HepG2 (cell line): ENCODE measurements around the gene CEBPB. TPM values are rescaled to one million over a fixed set of nuclear protein-coding genes. Genes with fewer than 3 reads are reported as not detected.

ENCODE experiments used
- ATAC-seq: fragments of 200-7000 bp; cut with Tn5 transposase; 3 replicates; pipeline ENCODE4 v1.9.1; 2020; ENCODE audit warnings: mild to moderate bottlenecking, moderate library complexity
- BruUV-seq: library from RNA; stranded (reverse); fragments of 400-500 nt; replicated peaks from 2 replicates; lab custom pipeline; 2021; lab: Mats Ljungman, UMichigan
- CTCF ChIA-PET: fragments of 300-600 bp; formaldehyde crosslinking; extraction: SDS; loops from one replicate; lab custom pipeline; 2021; ENCODE audit warnings: low total read pairs, inconsistent platforms, low intra/inter-chr PET ratio; lab: Yijun Ruan, JAX
- POLR2A ChIA-PET: fragments of 350-600 bp; sonication (Branson Sonifier 250); formaldehyde crosslinking; loops from one replicate; lab custom pipeline; 2020; ENCODE audit warnings: antibody characterized with exemption, inconsistent platforms; lab: Yijun Ruan, JAX
- DNase-seq: peaks from one replicate; pipeline ENCODE4 v3.0.0-alpha.2; 2015; ENCODE audit warnings: low spot score
- FAIRE-seq: peaks from 3 replicates; lab custom pipeline; 2011; peaks lifted over from hg19 to GRCh38; lab: Jason Lieb, UNC
- H2AFZ ChIP-seq: one replicate; pipeline ENCODE4 v1.6.1; 2011; ENCODE audit warnings: low read length, inconsistent platforms
- H3K27ac ChIP-seq: fragments of 300-600 bp; 3 replicates; pipeline ENCODE4 v1.8.0; 2011; ENCODE audit warnings: mixed run types, mild to moderate bottlenecking, mixed read lengths, low read length, inconsistent platforms; ENCODE audit not compliant: insufficient read depth; ENCODE audit errors: extremely low read length
- H3K27me3 ChIP-seq, 2 experiments: fragments of 200-600 bp in 1 of 2; 2 replicates in 1 of 2; 3 replicates in 1 of 2; pipeline versions ENCODE4 v1.6.0 to v1.8.0; 2011; ENCODE audit warnings: low read length in 2 of 2, mild to moderate bottlenecking in 2 of 2, moderate library complexity in 2 of 2, inconsistent platforms in 1 of 2; ENCODE audit not compliant: insufficient read depth in 2 of 2, control insufficient read depth in 1 of 2
- H3K36me3 ChIP-seq, 2 experiments: fragments of 200-600 bp in 1 of 2; replicated peaks in 1 of 2; 2 replicates in 1 of 2; 3 replicates in 1 of 2; pipeline versions ENCODE4 v1.5.1 to v1.8.0; 2011; ENCODE audit warnings: low read length in 2 of 2, inconsistent platforms in 1 of 2; ENCODE audit not compliant: insufficient read depth in 2 of 2, control insufficient read depth in 1 of 2
- H3K4me1 ChIP-seq: 2 replicates; pipeline ENCODE4 v1.5.1; 2012; ENCODE audit warnings: low read length, inconsistent platforms; ENCODE audit not compliant: insufficient read depth
- H3K4me2 ChIP-seq: 2 replicates; pipeline ENCODE4 v1.6.0; 2011; ENCODE audit warnings: low read depth, low read length, inconsistent platforms
- H3K4me3 ChIP-seq, 3 experiments: fragments of 200-600 bp in 1 of 3; sonication (generic), shearing (Covaris generic) in 1 of 3; replicated peaks in 1 of 3; 2 replicates each; pipeline ENCODE4 v1.5.1; 2011 to 2016; ENCODE audit warnings: low read length in 3 of 3, inconsistent platforms in 2 of 3, low read depth in 2 of 3, mild to moderate bottlenecking in 2 of 3, control low read depth in 1 of 3, mixed read lengths in 1 of 3; ENCODE audit not compliant: insufficient read depth in 1 of 3
- H3K79me2 ChIP-seq: one replicate; pipeline ENCODE4 v1.6.1; 2011; ENCODE audit warnings: low read length, inconsistent platforms; ENCODE audit not compliant: insufficient read depth
- H3K9ac ChIP-seq: 2 replicates; pipeline ENCODE4 v1.6.0; 2011; ENCODE audit warnings: mild to moderate bottlenecking, low read depth, low read length, inconsistent platforms; ENCODE audit not compliant: insufficient read depth
- H3K9me3 ChIP-seq: 2 replicates; pipeline ENCODE4 v1.5.1; 2012; ENCODE audit warnings: mild to moderate bottlenecking, low read length
- H4K20me1 ChIP-seq: 2 replicates; pipeline ENCODE4 v1.6.0; 2011; ENCODE audit warnings: inconsistent platforms, mild to moderate bottlenecking, low read length, moderate library complexity; ENCODE audit not compliant: insufficient read depth
- HBP1 ChIP-seq: IDR thresholded peaks from 2 replicates; pipeline ENCODE4 v1.6.1; 2016; ENCODE audit warnings: low read depth, control low read depth
- JARID2 ChIP-seq: sonication (generic); formaldehyde crosslinking; IDR thresholded peaks from 2 replicates; pipeline ENCODE4 v1.8.1; 2023; ENCODE audit warnings: missing genetic modification reagents, inconsistent platforms; ENCODE audit not compliant: insufficient replicate concordance
- MAX ChIP-seq: IDR thresholded peaks from 2 replicates; pipeline ENCODE4 v1.6.1; 2012; ENCODE audit warnings: inconsistent platforms
- MBD4 ChIP-seq: IDR thresholded peaks from 2 replicates; pipeline ENCODE4 v1.6.1; 2012; ENCODE audit warnings: low read length, inconsistent platforms, borderline replicate concordance
- NFE2L2 ChIP-seq: fragments of 150-350 bp; IDR thresholded peaks from 2 replicates; pipeline ENCODE4 v1.6.1; 2014; ENCODE audit warnings: low read length
- PCBP1 ChIP-seq: fragments of 200-400 bp; formaldehyde crosslinking; IDR thresholded peaks from 2 replicates; pipeline ENCODE4 v1.6.1; 2017; ENCODE audit warnings: mild to moderate bottlenecking, low read depth, low read length, borderline replicate concordance
- POGZ ChIP-seq: sonication (generic); formaldehyde crosslinking; IDR thresholded peaks from 2 replicates; pipeline ENCODE4 v1.4.0; 2020; ENCODE audit warnings: mild to moderate bottlenecking, missing genetic modification reagents
- SIX4 ChIP-seq: sonication (generic); formaldehyde crosslinking; IDR thresholded peaks from 2 replicates; pipeline ENCODE4 v1.4.0; 2020; ENCODE audit warnings: missing genetic modification reagents
- SOX6 ChIP-seq, 2 experiments: fragments of 450-650 bp in 1 of 2; sonication (generic) in 1 of 2; formaldehyde crosslinking in 1 of 2; IDR thresholded peaks; 2 replicates each; pipeline versions ENCODE4 v1.4.0 to v1.6.1; 2017 to 2020; ENCODE audit warnings: antibody characterized with exemption in 1 of 2, mild to moderate bottlenecking in 1 of 2, missing genetic modification reagents in 1 of 2
- TEAD3 ChIP-seq: optimal IDR thresholded peaks from 2 replicates; pipeline ENCODE3; 2016; ENCODE audit warnings: borderline replicate concordance
- UBTF ChIP-seq: sonication (generic); formaldehyde crosslinking; IDR thresholded peaks from 2 replicates; pipeline ENCODE4 v1.4.0; 2020; ENCODE audit warnings: mild to moderate bottlenecking, missing genetic modification reagents
- ZFP37 ChIP-seq: sonication (generic); formaldehyde crosslinking; IDR thresholded peaks from 2 replicates; pipeline ENCODE4 v1.4.0; 2020; ENCODE audit warnings: missing genetic modification reagents, borderline replicate concordance
- ZNF350 ChIP-seq: sonication (generic); formaldehyde crosslinking; IDR thresholded peaks from 2 replicates; pipeline ENCODE4 v1.4.0; 2020; ENCODE audit warnings: mild to moderate bottlenecking, low read depth, missing genetic modification reagents, borderline replicate concordance
- ZNF430 ChIP-seq: sonication (generic); formaldehyde crosslinking; IDR thresholded peaks from 2 replicates; pipeline ENCODE4 v1.9.0; 2021; ENCODE audit warnings: mild to moderate bottlenecking, missing genetic modification reagents
- ZNF766 ChIP-seq: sonication (generic); formaldehyde crosslinking; IDR thresholded peaks from 2 replicates; pipeline ENCODE4 v1.5.0; 2020; ENCODE audit warnings: missing genetic modification reagents, borderline replicate concordance
- ZNF768 ChIP-seq: sonication (generic); formaldehyde crosslinking; IDR thresholded peaks from 2 replicates; pipeline ENCODE4 v1.4.0; 2020; ENCODE audit warnings: missing genetic modification reagents
- ZSCAN12 ChIP-seq: sonication (generic); formaldehyde crosslinking; IDR thresholded peaks from 2 replicates; pipeline ENCODE4 v1.9.0; 2021; ENCODE audit warnings: mild to moderate bottlenecking, missing genetic modification reagents
- WGBS: methylation state at CpG from one replicate; pipeline ENCODE4 v1.1.6; 2017; ENCODE audit warnings: low lambda C conversion rate; 5-methylcytosine and 5-hydroxymethylcytosine counted together
- in situ Hi-C: cut with HindIII; loops from 2 replicates; pipeline ENCODE4 v1.10.0; 2017; ENCODE audit warnings: low pct_unique_long_range_greater_than_20kb; ENCODE audit not compliant: extremely low pct_ligation_motif_present
- intact Hi-C: fragments of 100-400 bp; cut with micrococcal nuclease; formaldehyde crosslinking; loops from one replicate; pipeline ENCODE4 v1.10.0; 2022; ENCODE audit not compliant: unreplicated experiment
- polyA plus RNA-seq, 8 experiments: library from polyadenylated mRNA; depleted of rRNA in 3 of 8; stranded (reverse) in 7 of 8; unstranded in 1 of 8; fragments of >200 nt; fragmentation: Illumina TruSeq in 4 of 8; extraction: Trizol in 4 of 8; gene quantifications; 2 replicates each; pipeline versions ENCODE4 v1.2.1 to v1.2.3, GENCODE V29; 2011 to 2016; ENCODE audit warnings: low read depth in 4 of 8, missing spikeins in 1 of 8, mixed read lengths in 1 of 8; ENCODE audit not compliant: insufficient read depth in 1 of 8
- total RNA-seq, 5 experiments: library from RNA; depleted of rRNA; stranded (reverse); fragments of >200 nt; fragmentation: Illumina TruSeq; extraction: Trizol; gene quantifications; 2 replicates each; pipeline ENCODE4 v1.2.3, GENCODE V29; 2016; ENCODE audit warnings: low read depth in 1 of 5
- TF ChIP-seq, protein P1 (sequence below): sonication (generic); formaldehyde crosslinking; IDR thresholded peaks from 2 replicates; pipeline ENCODE4 v1.5.0; 2020; ENCODE audit warnings: mild to moderate bottlenecking, missing genetic modification reagents, moderate library complexity

Gene CEBPB
- total and polyA plus RNA-seq, 2 of the 13 experiments (the other 11 are each of a cell fraction or from before 2014, with no cell fraction given) = 18.5 to 28.2 TPM

GRCh38 chr20:50193836-50194421 is 3.3 kb downstream of the CEBPB start:
- BruUV-seq = no TSS peak
- CTCF ChIA-PET = no interaction called here
- 82% methylated on average over 16 of the region's 16 CpGs for WGBS
- no peak for TF ChIP-seq ZNF350 (CRISPR knock-in tag)
- TF ChIP-seq TEAD3 (CRISPR knock-in tag) = peak; percentile 28
- 0 out of 2 replicates have a peak, but pooled peaks have one; percentile 58 for TF ChIP-seq PCBP1
- peak; percentile 30; the same call in 1 of the 2 replicates for TF ChIP-seq ZNF768 (CRISPR knock-in tag)
- TF ChIP-seq SIX4 (CRISPR knock-in tag) = no peak
- TF ChIP-seq ZFP37 (CRISPR knock-in tag) = no peak
- TF ChIP-seq ZNF430 (CRISPR knock-in tag) = peak; percentile 37; the same call in 1 of the 2 replicates
- TF ChIP-seq JARID2 (CRISPR knock-in tag) = peak; percentile 30
- TF ChIP-seq POGZ (CRISPR knock-in tag) = 0 out of 2 replicates have a peak, but pooled peaks have one; percentile 3
- TF ChIP-seq ZNF766 = no peak
- TF ChIP-seq MBD4 = no peak
- peak; percentile 73 for TF ChIP-seq HBP1
- TF ChIP-seq UBTF (CRISPR knock-in tag) = 0 out of 2 replicates have a peak, but pooled peaks have one; percentile 26
- TF ChIP-seq, protein P1, sequence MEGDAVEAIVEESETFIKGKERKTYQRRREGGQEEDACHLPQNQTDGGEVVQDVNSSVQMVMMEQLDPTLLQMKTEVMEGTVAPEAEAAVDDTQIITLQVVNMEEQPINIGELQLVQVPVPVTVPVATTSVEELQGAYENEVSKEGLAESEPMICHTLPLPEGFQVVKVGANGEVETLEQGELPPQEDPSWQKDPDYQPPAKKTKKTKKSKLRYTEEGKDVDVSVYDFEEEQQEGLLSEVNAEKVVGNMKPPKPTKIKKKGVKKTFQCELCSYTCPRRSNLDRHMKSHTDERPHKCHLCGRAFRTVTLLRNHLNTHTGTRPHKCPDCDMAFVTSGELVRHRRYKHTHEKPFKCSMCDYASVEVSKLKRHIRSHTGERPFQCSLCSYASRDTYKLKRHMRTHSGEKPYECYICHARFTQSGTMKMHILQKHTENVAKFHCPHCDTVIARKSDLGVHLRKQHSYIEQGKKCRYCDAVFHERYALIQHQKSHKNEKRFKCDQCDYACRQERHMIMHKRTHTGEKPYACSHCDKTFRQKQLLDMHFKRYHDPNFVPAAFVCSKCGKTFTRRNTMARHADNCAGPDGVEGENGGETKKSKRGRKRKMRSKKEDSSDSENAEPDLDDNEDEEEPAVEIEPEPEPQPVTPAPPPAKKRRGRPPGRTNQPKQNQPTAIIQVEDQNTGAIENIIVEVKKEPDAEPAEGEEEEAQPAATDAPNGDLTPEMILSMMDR (CRISPR knock-in tag) = 0 out of 2 replicates have a peak, but pooled peaks have one; percentile 12
- no peak for TF ChIP-seq NFE2L2
- no peak for TF ChIP-seq ZSCAN12 (CRISPR knock-in tag)
- no peak for TF ChIP-seq SOX6 (IDR thresholded peaks at IDR 0.05)
- TF ChIP-seq SOX6 (CRISPR knock-in tag; IDR thresholded peaks at IDR 0.05) = peak; percentile 45; the same call in 1 of the 2 replicates
- peak; percentile 49 for TF ChIP-seq MAX

More at GRCh38 chr20:50193836-50194421, 3.3 kb downstream of the CEBPB start:
- no peak for FAIRE-seq
- Histone ChIP-seq H3K27me3 (no peaks in the 10 kb centered on the region; a peak in 2 of 5 replicates), H3K36me3 (peaks cover 1 to 14% of the 10 kb centered on the region in 2 experiments; a peak in 2 of 5 replicates), H3K9me3 (no peaks in the 10 kb centered on the region), H4K20me1 (peaks cover 35% of the 10 kb centered on the region), H3K79me2 (peaks cover 25% of the 10 kb centered on the region), H2AFZ (no peak overlapping the region), H3K27ac (no peak overlapping the region), H3K4me3 (peak overlapping the region; percentile 80 to 99 (median 95)), H3K9ac (peak overlapping the region; percentile 97), H3K4me1 (peaks cover 50% of the 10 kb centered on the region), H3K4me2 (peak overlapping the region; percentile 100)
- ATAC-seq = no peak
- intact Hi-C loops (loop anchor here (5.0 to 10.0 kb wide), 2 partner anchors 51 to 203 kb away; no protein-coding TSS in a partner anchor), in situ Hi-C loops (loop anchor here (5.0 kb wide), 1 partner anchor 78 kb away; no protein-coding TSS in a partner anchor)
- POLR2A ChIA-PET = interaction anchor here (0.6 to 2.5 kb wide), 8 partner anchors 14 to 270 kb away, joined by 3 to 9 read pairs (median 3); no protein-coding TSS in a partner anchor
- no peak for DNase-seq
